GM19025 (cell line): ENCODE measurements around the gene MMP13.
"Not testable (repeated sequence)": the region's sequence is repeated elsewhere in the genome, so short reads cannot be mapped to it uniquely, and the experiment has no call there.

Source experiments
- ATAC-seq: cut with Tn5 transposase; IDR thresholded peaks from one replicate; pipeline ENCODE4 v1.9.1; 2021; ENCODE audit warnings: mild to moderate bottlenecking, low read depth, moderate library complexity; ENCODE audit not compliant: unreplicated experiment

MMP13 gene

GRCh38 chr11:102905848-102906247, 49.7 kb downstream of the MMP13 start:
- ATAC-seq: not testable (repeated sequence)

GRCh38 chr11:102903895-102904294, 51.6 kb downstream of the MMP13 start:
- not testable (repeated sequence) for ATAC-seq

DNA sequence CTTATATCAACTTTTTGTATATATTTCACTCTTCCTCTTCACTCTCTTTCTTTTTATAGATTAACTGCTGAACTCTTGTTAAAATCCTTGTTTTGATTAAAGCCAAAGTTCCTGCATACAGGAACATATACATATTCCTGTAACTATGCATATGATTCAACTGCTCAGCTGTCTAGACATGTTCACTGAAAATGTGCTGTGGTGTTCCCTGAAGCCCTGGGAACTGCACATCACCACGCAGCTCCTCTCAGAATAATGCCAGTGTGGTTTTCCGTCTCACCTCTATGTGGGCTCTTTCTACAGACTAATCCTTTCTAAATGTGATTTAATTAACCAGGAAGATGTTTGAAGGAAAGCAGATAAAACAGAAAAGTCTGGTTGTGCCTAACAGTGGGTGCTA, 55.2 kb downstream of the MMP13 start:
- ATAC-seq: no peak
